Common myeloid progenitor, CD34-positive (primary cell): Measurements from ENCODE around the gene TMEM114.

ENCODE experiments used
- CTCF ChIA-PET: fragments of 350-600 bp; sonication (Branson Sonifier 250); formaldehyde crosslinking; loops from one replicate; lab custom pipeline; 2021; ENCODE audit warnings: antibody characterized with exemption; lab: Charles Lee
- POLR2A ChIA-PET: fragments of 350-600 bp; sonication (Branson Sonifier 250); formaldehyde crosslinking; loops from one replicate; lab custom pipeline; 2021; ENCODE audit warnings: antibody characterized with exemption; lab: Charles Lee
- DNase-seq, 3 donors: peaks; one replicate each; pipeline versions ENCODE4 v3.0.0 to v3.0.0-alpha.2; 2013
- H3K27ac ChIP-seq, 2 experiments: 1 replicate in 1 of 2; 2 replicates in 1 of 2; pipeline ENCODE4 v1.7.0; 2013; ENCODE audit warnings: inconsistent platforms in 2 of 2, low read length in 2 of 2, mild to moderate bottlenecking in 2 of 2, low read depth in 1 of 2, moderate library complexity in 1 of 2; ENCODE audit not compliant: severe bottlenecking in 2 of 2, insufficient read depth in 1 of 2, poor library complexity in 1 of 2
- H3K27me3 ChIP-seq, 5 experiments: replicated peaks in 2 of 5; 1 replicate in 3 of 5; 2 replicates in 2 of 5; pipeline versions ENCODE4 v1.6.1 to v1.7.0; 2013; ENCODE audit warnings: low read length in 4 of 5, mild to moderate bottlenecking in 2 of 5, moderate library complexity in 2 of 5, inconsistent platforms in 1 of 5; ENCODE audit not compliant: insufficient read depth in 5 of 5, control insufficient read depth in 4 of 5
- H3K36me3 ChIP-seq, 4 experiments: 1 replicate in 2 of 4; 2 replicates in 2 of 4; pipeline versions ENCODE4 v1.6.1 to v1.7.0; 2013; ENCODE audit warnings: low read length in 3 of 4, control low read depth in 1 of 4, mild to moderate bottlenecking in 1 of 4; ENCODE audit not compliant: control insufficient read depth in 4 of 4, insufficient read depth in 4 of 4
- H3K4me1 ChIP-seq, 4 experiments: 1 replicate in 3 of 4; 2 replicates in 1 of 4; pipeline versions ENCODE4 v1.6.1 to v1.7.1; 2013; ENCODE audit warnings: low read length in 3 of 4, mild to moderate bottlenecking in 3 of 4, control low read depth in 1 of 4, inconsistent platforms in 1 of 4, moderate library complexity in 1 of 4; ENCODE audit not compliant: control insufficient read depth in 4 of 4, insufficient read depth in 4 of 4; ENCODE audit errors: control extremely low read depth in 1 of 4
- H3K4me3 ChIP-seq, 7 experiments: 1 replicate in 4 of 7; 2 replicates in 3 of 7; pipeline versions ENCODE4 v1.5.1 to v1.7.0; 2013; ENCODE audit warnings: mild to moderate bottlenecking in 7 of 7, low read length in 6 of 7, moderate library complexity in 6 of 7, inconsistent platforms in 2 of 7, low read depth in 2 of 7, control low read depth in 1 of 7; ENCODE audit not compliant: insufficient read depth in 4 of 7, control insufficient read depth in 1 of 7; ENCODE audit errors: extremely low read depth in 1 of 7
- H3K9me3 ChIP-seq, 5 experiments: 1 replicate in 4 of 5; 2 replicates in 1 of 5; pipeline versions ENCODE4 v1.6.1 to v1.7.1; 2013; ENCODE audit warnings: low read length in 4 of 5, mild to moderate bottlenecking in 2 of 5, inconsistent platforms in 1 of 5, low read depth in 1 of 5, moderate library complexity in 1 of 5; ENCODE audit not compliant: control insufficient read depth in 4 of 5, insufficient read depth in 2 of 5; ENCODE audit errors: control extremely low read depth in 1 of 5
- WGBS: methylation state at CpG from one replicate; pipeline ENCODE4 v1.1.5; 2013; ENCODE audit not compliant: insufficient coverage; 5-methylcytosine and 5-hydroxymethylcytosine counted together

The TMEM114 gene

DNA sequence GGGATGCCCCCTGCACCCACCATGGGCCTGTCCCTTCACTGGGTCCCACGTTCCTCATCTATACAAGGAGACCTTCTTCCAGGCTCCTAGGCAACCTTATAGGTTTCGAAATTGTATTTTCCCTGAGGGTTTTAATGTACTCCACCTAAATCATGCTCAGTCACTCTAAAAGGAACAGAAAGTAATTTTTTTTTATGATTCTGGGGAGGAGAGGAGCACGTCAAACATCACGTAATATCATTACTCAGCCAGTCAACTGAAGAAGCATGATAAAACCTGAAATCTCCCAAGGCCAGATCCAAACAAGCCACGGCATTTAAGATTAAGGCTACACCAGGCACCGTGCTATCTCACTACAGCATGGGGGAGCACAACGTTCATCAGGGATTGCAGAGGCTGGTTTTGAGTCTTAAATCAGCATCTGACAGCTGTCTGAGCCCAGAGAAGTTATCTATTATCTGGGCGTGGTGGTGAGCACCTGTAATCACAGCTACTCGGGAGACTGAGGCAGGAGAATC is 3.9 kb upstream of the TMEM114 start:
- POLR2A ChIA-PET, result no interaction called here
- CTCF ChIA-PET, result no interaction called here

DNA sequence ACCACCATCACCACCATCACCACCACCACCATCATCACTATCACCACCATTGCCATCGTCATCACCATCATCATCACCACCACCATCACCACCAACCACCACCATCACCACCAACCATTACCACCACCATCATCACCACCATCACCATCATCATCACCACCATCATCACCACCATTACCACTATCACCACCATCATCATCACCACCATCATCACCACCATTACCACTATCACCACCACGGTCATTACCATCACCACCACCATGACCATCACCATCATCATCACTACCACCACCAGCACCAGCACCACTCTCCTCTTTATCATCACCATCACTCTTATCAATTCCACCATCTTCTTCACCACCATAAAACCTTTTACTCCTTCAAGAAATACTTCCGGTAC is 1.1 kb upstream of the TMEM114 start:
- ChIA-PET CTCF (no interaction called here), POLR2A (no interaction called here)
- no peak overlapping the region for H3K4me3 ChIP-seq
- WGBS, result 96% methylated on average over 2 of the region's 3 CpGs
- H3K9me3 ChIP-seq, result peaks cover 0 to 11% (median 8%) of the 10 kb centered on the region in 5 experiments
- DNase-seq, result no peak
- H3K36me3 ChIP-seq, result no peaks in the 10 kb centered on the region
- peaks cover 22 to 72% (median 41%) of the 10 kb centered on the region in 5 experiments for H3K27me3 ChIP-seq
- no peak overlapping the region for H3K27ac ChIP-seq
- peaks cover 0 to 12% (median 6%) of the 10 kb centered on the region in 4 experiments for H3K4me1 ChIP-seq

More for the DNA sequence above, 3.9 kb upstream of the TMEM114 start:
- Histone ChIP-seq H3K9me3 (peaks cover 0 to 17% (median 8%) of the 10 kb centered on the region in 5 experiments), H3K4me3 (no peak overlapping the region), H3K36me3 (no peaks in the 10 kb centered on the region), H3K27me3 (peaks cover 6 to 47% (median 27%) of the 10 kb centered on the region in 5 experiments), H3K4me1 (peaks cover 0 to 10% (median 4%) of the 10 kb centered on the region in 4 experiments), H3K27ac (no peak overlapping the region)
- DNase-seq, result peak; percentile 51 to 76 (median 52)
- WGBS, result 82% methylated on average over 5 of the region's 9 CpGs

- no peak overlapping the region for H3K27ac ChIP-seq
- no peaks in the 10 kb centered on the region for H3K36me3 ChIP-seq
- H3K9me3 ChIP-seq, result peaks cover 0 to 8% (median 4%) of the 10 kb centered on the region in 5 experiments
- WGBS, result 100% methylated on average over 1 of the region's 3 CpGs
- peaks cover 0 to 12% (median 6%) of the 10 kb centered on the region in 4 experiments for H3K4me1 ChIP-seq
- CTCF ChIA-PET, result interaction anchor here (3.1 kb wide), 1 partner anchor 18 kb away, joined by 14 read pairs; no protein-coding TSS in a partner anchor
- POLR2A ChIA-PET, result no interaction called here
- H3K27me3 ChIP-seq, result peaks cover 22 to 77% (median 41%) of the 10 kb centered on the region in 5 experiments
- no peak overlapping the region for H3K4me3 ChIP-seq
- DNase-seq, result no peak
These were observed 500 bp upstream of the TMEM114 start for GRCh38 chr16:8590811-8591210.

- CTCF ChIA-PET, result interaction anchor here (0.9 to 3.1 kb wide), 3 partner anchors 14 to 22 kb away, joined by 3 to 14 read pairs (median 4); no protein-coding TSS in a partner anchor
- DNase-seq, result no peak
- peaks cover 0 to 8% (median 4%) of the 10 kb centered on the region in 5 experiments for H3K9me3 ChIP-seq
- H3K27me3 ChIP-seq, result peaks cover 22 to 75% (median 41%) of the 10 kb centered on the region in 5 experiments
- POLR2A ChIA-PET, result no interaction called here
- H3K27ac ChIP-seq, result no peak overlapping the region
- H3K4me3 ChIP-seq, result peak overlapping the region in 2 of 7 experiments; percentile 29 to 62
- WGBS, result 3% methylated on average over 56 of the region's 64 CpGs
- no peaks in the 10 kb centered on the region for H3K36me3 ChIP-seq
- peaks cover 0 to 12% (median 6%) of the 10 kb centered on the region in 4 experiments for H3K4me1 ChIP-seq
These were observed 1.0 kb downstream of the TMEM114 start for GRCh38 chr16:8589057-8589899.

DNA sequence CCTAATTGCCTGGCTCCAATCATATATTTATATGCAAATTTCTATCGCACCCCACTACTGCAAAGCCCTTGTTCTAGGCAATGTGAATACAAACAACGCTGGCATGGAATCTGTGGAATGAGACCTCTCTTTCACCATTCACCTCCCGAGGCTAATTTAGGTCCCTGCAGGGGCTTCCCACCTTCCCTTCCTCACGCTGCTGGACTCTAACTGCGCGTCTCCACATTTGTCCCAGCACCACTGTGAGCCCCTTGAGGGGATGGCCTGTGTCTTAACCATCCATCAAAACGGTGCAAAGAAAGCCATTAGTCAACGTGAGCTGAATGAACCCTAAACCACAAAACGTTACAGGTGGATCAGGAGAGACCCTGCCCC is 1.6 kb downstream of the TMEM114 start:
- CTCF ChIA-PET, result interaction anchor here (1.5 to 3.1 kb wide), 2 partner anchors 13 to 16 kb away, joined by 3 to 14 read pairs; no protein-coding TSS in a partner anchor
- no peak overlapping the region for H3K27ac ChIP-seq
- DNase-seq, result no peak
- peaks cover 0 to 8% (median 4%) of the 10 kb centered on the region in 5 experiments for H3K9me3 ChIP-seq
- H3K27me3 ChIP-seq, result peaks cover 24 to 75% (median 41%) of the 10 kb centered on the region in 5 experiments
- H3K4me1 ChIP-seq, result peaks cover 0 to 12% (median 6%) of the 10 kb centered on the region in 4 experiments
- no peaks in the 10 kb centered on the region for H3K36me3 ChIP-seq
- POLR2A ChIA-PET, result no interaction called here
- 17% methylated on average over 9 of the region's 9 CpGs for WGBS
- H3K4me3 ChIP-seq, result no peak overlapping the region

DNA sequence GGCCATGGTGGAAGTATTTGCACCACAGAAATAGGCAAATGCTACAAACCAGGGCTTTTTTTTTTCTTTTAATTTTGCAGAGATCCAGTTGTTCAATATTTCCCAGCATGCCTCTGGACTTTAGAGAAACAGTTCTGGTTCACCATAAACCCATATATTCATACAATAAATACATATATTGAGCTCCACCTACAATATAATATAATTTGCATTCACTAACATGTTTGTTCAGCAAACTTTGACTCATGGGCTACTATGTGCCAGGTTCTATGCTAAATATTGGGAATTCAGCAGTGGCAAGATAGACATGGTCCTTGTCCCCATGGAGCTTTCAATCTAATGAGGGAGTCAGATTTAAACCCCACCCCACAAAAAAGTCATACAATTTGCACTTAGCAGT is 3.2 kb downstream of the TMEM114 start:
- ChIA-PET POLR2A (no interaction called here), CTCF (interaction anchor here (1.7 kb wide), 1 partner anchor 30 kb away, joined by 4 read pairs; no protein-coding TSS in a partner anchor)
- Histone ChIP-seq H3K9me3 (peaks cover 0 to 7% (median 4%) of the 10 kb centered on the region in 5 experiments), H3K27me3 (peaks cover 20 to 61% (median 32%) of the 10 kb centered on the region in 5 experiments), H3K27ac (no peak overlapping the region), H3K4me3 (no peak overlapping the region), H3K36me3 (no peaks in the 10 kb centered on the region), H3K4me1 (peaks cover 0 to 16% (median 9%) of the 10 kb centered on the region in 4 experiments)
- DNase-seq, result no peak
